Progenitor cell of endocrine pancreas (in vitro differentiated cells): ENCODE results near the gene KCNJ3. TPM values are rescaled to one million over a fixed set of nuclear protein-coding genes. Genes with fewer than 3 reads are reported as not detected.

Source experiments
- DNase-seq: peaks from one replicate; pipeline ENCODE4 v3.0.0; 2021; ENCODE audit warnings: low spot score; ENCODE audit not compliant: unreplicated experiment
- H3K27ac Mint-ChIP-seq: 2 replicates; pipeline ENCODE4 v1.8.0; 2021; ENCODE audit warnings: mild to moderate bottlenecking, moderate library complexity, mixed read lengths
- H3K27me3 Mint-ChIP-seq: 2 replicates; pipeline ENCODE4 v1.8.0; 2021; ENCODE audit warnings: mixed read lengths
- H3K36me3 Mint-ChIP-seq: 2 replicates; pipeline ENCODE4 v1.8.0; 2022; ENCODE audit warnings: mixed read lengths; ENCODE audit not compliant: insufficient read depth
- H3K4me1 Mint-ChIP-seq: 2 replicates; pipeline ENCODE4 v1.8.0; 2021; ENCODE audit warnings: low read depth, mixed read lengths
- H3K4me3 Mint-ChIP-seq: 2 replicates; pipeline ENCODE4 v1.8.0; 2021; ENCODE audit warnings: low read depth, mild to moderate bottlenecking, moderate library complexity, mixed read lengths
- H3K9me3 Mint-ChIP-seq: 2 replicates; pipeline ENCODE4 v1.8.0; 2021; ENCODE audit warnings: low read depth, mixed read lengths
- CTCF ChIP-seq: fragments of 200-600 bp; sonication (generic); IDR thresholded peaks from one replicate; pipeline ENCODE4 v1.5.0; 2021; ENCODE audit warnings: antibody characterized with exemption, mild to moderate bottlenecking; ENCODE audit not compliant: unreplicated experiment
- total RNA-seq: library from RNA; stranded (reverse); gene quantifications from 2 replicates; pipeline ENCODE4 v1.2.1, GENCODE V29; 2021

Gene KCNJ3
- total RNA-seq, 1 donor from 2014 or later, result 9.6 TPM

GRCh38 chr2:154795651-154796050, 97.2 kb downstream of the KCNJ3 start:
- peaks cover 8% of the 10 kb centered on the region for H3K9me3 Mint-ChIP-seq
- H3K4me3 Mint-ChIP-seq, result no peak overlapping the region
- peaks cover 5% of the 10 kb centered on the region for H3K36me3 Mint-ChIP-seq
- H3K4me1 Mint-ChIP-seq, result peaks cover 23% of the 10 kb centered on the region
- no peak overlapping the region for H3K27ac Mint-ChIP-seq
- no peaks in the 10 kb centered on the region for H3K27me3 Mint-ChIP-seq
- no peak for TF ChIP-seq CTCF
- no peak for DNase-seq

- Mint-ChIP-seq H3K9me3 (peaks cover 8% of the 10 kb centered on the region), H3K4me3 (no peak overlapping the region), H3K36me3 (peaks cover 11% of the 10 kb centered on the region), H3K27ac (no peak overlapping the region), H3K27me3 (no peaks in the 10 kb centered on the region), H3K4me1 (no peaks in the 10 kb centered on the region)
- no peak for TF ChIP-seq CTCF
- DNase-seq, result no peak
Measured at GRCh38 chr2:154804451-154804850, 106.0 kb downstream of the KCNJ3 start.

- H3K9me3 Mint-ChIP-seq, result no peaks in the 10 kb centered on the region
- H3K4me1 Mint-ChIP-seq, result peaks cover 30% of the 10 kb centered on the region
- H3K27me3 Mint-ChIP-seq, result no peaks in the 10 kb centered on the region
- H3K27ac Mint-ChIP-seq, result no peak overlapping the region
- H3K36me3 Mint-ChIP-seq, result peaks cover 4% of the 10 kb centered on the region
- DNase-seq, result no peak
- no peak for TF ChIP-seq CTCF
- no peak overlapping the region for H3K4me3 Mint-ChIP-seq
Measured at GRCh38 chr2:154813636-154814035, 115.1 kb downstream of the KCNJ3 start.

- H3K4me3 Mint-ChIP-seq, result no peak overlapping the region
- no peaks in the 10 kb centered on the region for H3K27me3 Mint-ChIP-seq
- peaks cover 30% of the 10 kb centered on the region for H3K4me1 Mint-ChIP-seq
- no peak for DNase-seq
- peak overlapping the region; percentile 62 for H3K27ac Mint-ChIP-seq
- H3K9me3 Mint-ChIP-seq, result peaks cover under 1% of the 10 kb centered on the region
- H3K36me3 Mint-ChIP-seq, result peaks cover 4% of the 10 kb centered on the region
- no peak for TF ChIP-seq CTCF
Measured at GRCh38 chr2:154814856-154815255, 116.4 kb downstream of the KCNJ3 start.

GRCh38 chr2:154825358-154825757, 126.9 kb downstream of the KCNJ3 start:
- Mint-ChIP-seq H3K27ac (no peak overlapping the region), H3K4me1 (peaks cover 4% of the 10 kb centered on the region), H3K36me3 (peaks cover 9% of the 10 kb centered on the region), H3K27me3 (no peaks in the 10 kb centered on the region), H3K4me3 (no peak overlapping the region), H3K9me3 (peaks cover 6% of the 10 kb centered on the region)
- no peak for TF ChIP-seq CTCF
- no peak for DNase-seq
